Vagina (tissue), 2 donors: Measurements from ENCODE around the gene FHIT.

Experiments
- POLR2A ChIP-seq, 2 donors: fragments of 450-650 bp; IDR thresholded peaks; one replicate each; pipeline ENCODE4 v1.6.1; 2017; ENCODE audit warnings: antibody characterized with exemption in 2 of 2, mild to moderate bottlenecking in 2 of 2, moderate library complexity in 2 of 2
- POLR2AphosphoS5 ChIP-seq, 2 donors: sonication (generic); formaldehyde crosslinking; IDR thresholded peaks; one replicate each; pipeline ENCODE4 v1.9.0; 2017; ENCODE audit warnings: antibody characterized with exemption in 2 of 2, mild to moderate bottlenecking in 2 of 2, low read depth in 1 of 2; ENCODE audit not compliant: insufficient read depth in 1 of 2
- TF ChIP-seq, protein P1 (sequence below), 3 experiments: fragments of 450-650 bp in 2 of 3; fragments of 200-600 bp in 1 of 3; sonication (generic) in 1 of 3; IDR thresholded peaks; one replicate each; pipeline ENCODE4 v1.5.1; 2017 to 2019; ENCODE audit warnings: antibody characterized with exemption in 3 of 3, mild to moderate bottlenecking in 2 of 3, moderate library complexity in 2 of 3

DNA sequence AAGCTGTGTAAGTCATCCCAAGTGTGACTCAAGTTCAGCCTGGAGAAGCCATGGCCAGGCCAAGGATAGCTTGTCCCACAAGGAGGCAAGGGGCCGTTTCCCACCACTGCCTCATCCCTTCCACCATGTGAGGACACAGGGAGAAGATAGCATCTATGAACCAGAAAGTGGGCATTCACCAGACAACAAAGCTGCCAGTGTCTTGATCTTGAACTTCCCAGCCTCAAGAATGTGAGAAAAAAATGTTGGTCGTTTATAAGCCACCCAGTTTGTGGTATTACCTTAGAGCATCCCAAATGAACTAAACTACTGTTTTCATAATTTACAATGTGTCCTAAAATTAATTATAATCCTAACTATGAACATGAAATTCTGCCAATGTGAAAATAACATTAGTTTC is 1270.7 kb downstream of the FHIT start:
- TF ChIP-seq POLR2A (IDR thresholded peaks at IDR 0.05) (no peak), POLR2AphosphoS5 (IDR thresholded peaks at IDR 0.05; ENCODE audit: insufficient read depth in 1 of 2, low read depth in 1 of 2) (no peak)
- TF ChIP-seq, protein P1, sequence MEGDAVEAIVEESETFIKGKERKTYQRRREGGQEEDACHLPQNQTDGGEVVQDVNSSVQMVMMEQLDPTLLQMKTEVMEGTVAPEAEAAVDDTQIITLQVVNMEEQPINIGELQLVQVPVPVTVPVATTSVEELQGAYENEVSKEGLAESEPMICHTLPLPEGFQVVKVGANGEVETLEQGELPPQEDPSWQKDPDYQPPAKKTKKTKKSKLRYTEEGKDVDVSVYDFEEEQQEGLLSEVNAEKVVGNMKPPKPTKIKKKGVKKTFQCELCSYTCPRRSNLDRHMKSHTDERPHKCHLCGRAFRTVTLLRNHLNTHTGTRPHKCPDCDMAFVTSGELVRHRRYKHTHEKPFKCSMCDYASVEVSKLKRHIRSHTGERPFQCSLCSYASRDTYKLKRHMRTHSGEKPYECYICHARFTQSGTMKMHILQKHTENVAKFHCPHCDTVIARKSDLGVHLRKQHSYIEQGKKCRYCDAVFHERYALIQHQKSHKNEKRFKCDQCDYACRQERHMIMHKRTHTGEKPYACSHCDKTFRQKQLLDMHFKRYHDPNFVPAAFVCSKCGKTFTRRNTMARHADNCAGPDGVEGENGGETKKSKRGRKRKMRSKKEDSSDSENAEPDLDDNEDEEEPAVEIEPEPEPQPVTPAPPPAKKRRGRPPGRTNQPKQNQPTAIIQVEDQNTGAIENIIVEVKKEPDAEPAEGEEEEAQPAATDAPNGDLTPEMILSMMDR (IDR thresholded peaks at IDR 0.05): no peak
